ENCODE measurements around the gene AGAP3.

The AGAP3 gene

DNA sequence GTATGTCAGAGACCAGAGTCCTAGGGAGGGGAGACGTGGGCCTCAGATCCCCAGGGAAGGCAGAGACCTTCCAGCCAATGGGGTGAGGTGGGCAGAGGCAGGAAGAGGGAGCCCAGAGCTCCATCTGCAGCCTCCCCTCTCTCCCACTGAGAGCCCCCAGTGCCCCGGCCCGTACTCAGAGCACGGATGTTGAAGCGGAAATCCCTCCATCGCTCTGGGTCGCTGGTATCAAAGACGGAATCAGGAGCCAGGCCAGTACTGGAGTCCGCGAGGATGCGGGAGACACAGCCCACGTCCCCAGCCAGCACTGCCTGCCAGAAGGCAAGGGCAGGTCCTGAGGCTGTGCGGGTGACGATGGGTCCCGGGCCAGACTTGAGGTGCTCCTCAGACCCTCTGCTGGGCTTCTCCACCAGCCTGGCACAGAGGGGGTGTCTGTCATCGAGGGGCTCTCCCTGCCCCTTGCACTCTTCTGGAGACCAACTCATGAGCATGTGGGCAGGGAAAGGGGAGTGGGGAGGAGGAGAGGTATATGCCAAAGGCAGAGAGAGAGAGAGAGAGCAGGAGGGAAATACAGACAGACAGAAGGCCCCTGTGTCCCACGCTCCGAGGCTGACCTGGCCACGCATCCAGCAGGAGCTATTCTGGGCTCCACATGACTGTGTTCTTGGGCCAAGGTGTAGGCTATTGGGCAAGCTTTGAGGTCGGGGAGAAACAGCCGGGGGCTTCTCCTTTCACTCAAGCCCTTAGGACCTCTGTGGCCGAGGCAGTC, 100.5 kb downstream of the AGAP3 start, which contains the start of gene ASB10:
Gene ASB10, minus strand, starts transcription at position 611 of the 769 bp plus-strand sequence. Its CDS starts 120 bp downstream, at position 491.
- Mint-ChIP-seq H3K27ac (no peak within 1 kb of the TSS), H3K4me1 (no peaks in the 10 kb centered on the region), H3K36me3 (no peaks in the 10 kb centered on the region), H3K27me3 (peaks cover 22% of the 10 kb centered on the region), H3K4me3 (no peak within 1 kb of the TSS), H3K9me3 (no peaks in the 10 kb centered on the region)
- DNase-seq: no peak
- CTCF ChIA-PET: no interaction called here

DNA sequence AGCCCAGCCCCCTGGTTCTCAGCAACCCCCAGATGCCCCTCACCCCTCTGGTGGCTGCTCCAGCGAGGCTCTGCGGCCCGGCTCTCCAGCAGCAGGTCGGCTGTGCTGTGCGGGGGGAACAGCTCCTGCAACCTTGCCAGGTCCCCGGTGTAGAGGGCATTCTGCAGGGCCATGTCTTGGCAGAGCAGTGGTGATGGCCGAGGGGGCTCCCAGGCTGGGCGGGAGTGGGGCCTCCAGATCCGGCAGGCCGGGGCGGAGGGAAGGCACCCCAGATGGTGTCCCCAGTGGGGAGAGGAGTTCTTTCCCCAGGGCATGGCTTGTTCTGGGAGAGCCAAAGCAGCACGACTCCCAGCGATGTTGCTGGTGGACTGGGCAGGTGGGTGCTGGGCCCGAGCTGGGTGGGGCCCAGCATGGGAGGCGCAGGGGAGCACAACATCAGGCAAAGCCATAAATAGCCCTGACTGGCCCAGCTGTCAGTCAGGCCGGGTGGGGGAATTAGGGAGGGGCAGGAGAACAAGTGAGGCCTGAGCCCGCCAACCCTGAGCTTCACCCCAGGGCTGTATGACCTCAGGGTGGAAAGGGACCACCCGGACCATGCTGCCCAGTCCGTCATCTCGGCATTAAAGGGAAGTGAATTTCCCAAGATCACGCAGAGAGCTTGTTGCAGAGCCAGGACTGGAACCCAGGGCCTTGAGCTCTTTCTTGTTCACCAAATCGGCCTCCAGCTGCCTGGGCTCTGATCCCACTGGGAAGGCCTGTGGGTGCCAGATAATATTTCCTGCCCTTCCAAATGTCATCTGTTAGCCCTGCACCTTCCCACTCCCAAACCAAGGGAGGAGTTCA, 101.4 kb downstream of the AGAP3 start:
- H3K27me3 Mint-ChIP-seq: peaks cover 18% of the 10 kb centered on the region
- H3K27ac Mint-ChIP-seq: no peak overlapping the region
- DNase-seq: no peak
- H3K9me3 Mint-ChIP-seq: no peaks in the 10 kb centered on the region
- H3K36me3 Mint-ChIP-seq: no peaks in the 10 kb centered on the region
- H3K4me3 Mint-ChIP-seq: no peak overlapping the region
- H3K4me1 Mint-ChIP-seq: no peaks in the 10 kb centered on the region
- CTCF ChIA-PET: no interaction called here

DNA sequence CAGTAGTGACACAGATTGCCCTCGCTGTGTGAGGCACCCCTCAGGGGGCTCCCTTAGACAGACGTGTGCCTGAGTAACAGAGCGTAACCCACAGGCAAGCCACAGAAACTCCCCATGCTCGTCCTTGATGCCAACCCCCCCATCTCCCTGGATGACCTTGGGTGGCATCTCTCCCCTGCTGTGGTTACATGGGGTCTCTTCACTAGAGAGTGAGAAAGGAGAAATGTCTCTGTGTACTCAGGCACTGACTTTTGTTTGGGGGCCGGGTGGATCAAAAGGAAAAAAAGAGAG, 101.9 kb downstream of the AGAP3 start:
- no peak overlapping the region for H3K4me3 Mint-ChIP-seq
- H3K9me3 Mint-ChIP-seq: no peaks in the 10 kb centered on the region
- H3K27ac Mint-ChIP-seq: no peak overlapping the region
- H3K4me1 Mint-ChIP-seq: no peaks in the 10 kb centered on the region
- peaks cover 23% of the 10 kb centered on the region for H3K27me3 Mint-ChIP-seq
- CTCF ChIA-PET: no interaction called here
- no peak for DNase-seq
- no peaks in the 10 kb centered on the region for H3K36me3 Mint-ChIP-seq

DNA sequence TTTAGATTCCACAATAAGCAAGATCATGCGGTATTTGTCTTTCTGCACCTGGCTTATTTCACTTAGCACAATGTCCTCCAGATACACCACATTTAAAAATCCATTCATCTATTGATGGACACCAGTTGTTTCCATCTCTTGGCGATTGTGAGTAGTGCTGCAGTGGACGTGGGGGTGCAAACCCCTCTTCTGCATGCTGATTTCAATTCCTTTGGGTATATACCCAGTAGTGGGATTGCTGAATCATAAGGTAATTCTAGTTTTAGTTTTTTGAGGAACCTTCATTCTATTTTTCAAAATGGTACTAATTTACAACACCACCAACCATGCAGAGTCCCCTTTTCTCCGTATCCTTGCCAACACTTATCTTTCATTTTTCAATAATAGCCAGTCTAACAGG, 102.8 kb downstream of the AGAP3 start:
- DNase-seq: no peak
- Mint-ChIP-seq H3K36me3 (no peaks in the 10 kb centered on the region), H3K9me3 (no peaks in the 10 kb centered on the region), H3K4me3 (no peak overlapping the region), H3K4me1 (peaks cover 3% of the 10 kb centered on the region), H3K27ac (no peak overlapping the region), H3K27me3 (peaks cover 30% of the 10 kb centered on the region)
- CTCF ChIA-PET: no interaction called here

DNA sequence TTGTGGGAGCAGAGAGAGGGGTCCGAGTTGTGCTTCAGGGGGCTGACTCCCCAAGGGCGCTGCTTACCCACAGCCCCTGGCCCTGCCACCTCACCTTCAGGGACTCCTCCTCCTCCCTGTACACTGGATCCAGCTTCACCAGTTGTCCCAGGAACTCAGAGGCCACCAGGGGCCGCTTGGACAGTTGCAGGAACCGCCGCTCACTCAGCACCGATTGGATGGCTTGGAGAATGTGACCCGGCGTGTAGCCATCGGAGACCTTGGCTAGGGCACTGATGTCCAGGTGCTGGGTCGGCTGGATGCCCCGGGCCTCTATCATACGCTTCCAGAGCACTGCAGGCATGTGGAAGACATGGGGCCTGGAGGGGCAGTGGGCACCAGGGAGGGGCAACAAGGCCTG, 105.3 kb downstream of the AGAP3 start:
- CTCF ChIA-PET: no interaction called here
- Mint-ChIP-seq H3K27ac (no peak overlapping the region), H3K9me3 (no peaks in the 10 kb centered on the region), H3K27me3 (peaks cover 35% of the 10 kb centered on the region), H3K4me3 (no peak overlapping the region), H3K36me3 (no peaks in the 10 kb centered on the region), H3K4me1 (peaks cover 7% of the 10 kb centered on the region)
- DNase-seq: no peak

DNA sequence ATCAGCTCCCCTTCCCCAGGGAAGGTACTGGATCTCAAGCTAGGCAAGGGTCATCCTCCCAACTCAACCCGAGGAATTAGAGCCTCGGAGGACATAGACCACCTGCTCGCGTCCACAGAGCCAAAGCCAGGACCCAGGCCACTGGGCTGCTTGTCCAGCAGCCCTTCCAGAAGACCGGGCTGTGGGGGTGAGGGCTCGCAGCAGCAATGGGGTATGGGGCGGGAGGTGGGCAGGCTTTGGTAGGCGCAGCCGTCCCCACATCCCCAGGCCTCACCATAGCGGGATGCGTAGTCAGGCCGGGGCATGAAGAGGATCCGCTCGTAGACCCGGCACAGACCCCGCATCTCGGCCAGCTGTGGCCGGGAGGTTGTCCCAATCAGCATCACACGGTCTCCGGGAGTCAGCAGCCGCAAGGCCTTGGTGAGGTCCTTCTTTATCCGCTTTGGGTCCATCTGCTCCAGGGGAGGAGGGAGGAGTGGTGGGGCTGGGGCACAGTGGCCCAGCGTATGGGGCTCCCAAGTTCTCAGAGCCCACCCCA, 105.8 kb downstream of the AGAP3 start:
- no peaks in the 10 kb centered on the region for H3K9me3 Mint-ChIP-seq
- no peak overlapping the region for H3K27ac Mint-ChIP-seq
- CTCF ChIA-PET: no interaction called here
- peaks cover 35% of the 10 kb centered on the region for H3K27me3 Mint-ChIP-seq
- no peak for DNase-seq
- H3K4me1 Mint-ChIP-seq: peaks cover 7% of the 10 kb centered on the region
- no peaks in the 10 kb centered on the region for H3K36me3 Mint-ChIP-seq
- no peak overlapping the region for H3K4me3 Mint-ChIP-seq

DNA sequence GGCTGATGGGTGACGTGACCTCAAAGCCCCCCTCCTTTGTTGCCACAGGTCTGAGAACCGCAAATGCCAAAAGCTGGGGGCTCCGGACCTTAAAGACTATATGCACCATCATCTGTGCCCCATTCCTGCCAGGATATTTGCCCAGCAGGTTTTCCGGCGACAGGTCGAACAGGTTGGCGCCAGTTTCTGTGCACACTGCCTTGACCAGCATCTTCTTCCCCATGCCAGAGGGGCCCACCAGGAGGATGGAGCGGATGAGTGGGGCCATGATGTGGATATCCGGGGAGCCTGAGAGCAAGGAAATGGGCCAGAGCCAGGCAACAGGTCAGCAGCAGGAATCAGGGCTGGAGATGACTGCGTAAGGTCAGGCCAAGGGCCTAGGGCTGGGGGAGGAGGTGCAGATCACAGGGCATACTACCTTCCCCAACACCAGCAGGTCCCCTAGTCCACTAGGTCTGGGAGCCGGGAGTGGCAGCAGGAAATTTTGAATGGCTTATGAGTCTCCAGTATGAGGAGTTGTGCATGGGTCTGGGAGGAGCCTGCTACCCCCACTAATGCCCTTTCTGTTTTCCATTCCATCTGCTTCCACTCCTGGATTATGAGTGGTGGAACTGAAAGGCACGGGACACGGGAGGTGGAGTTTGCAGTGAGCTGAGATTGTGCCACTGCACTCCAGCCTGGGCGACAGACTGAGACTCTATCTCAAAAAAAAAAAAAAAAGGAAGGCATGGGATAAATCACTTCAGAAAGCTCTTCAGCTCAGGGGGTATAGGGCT, 107.1 kb downstream of the AGAP3 start:
- Mint-ChIP-seq H3K36me3 (no peaks in the 10 kb centered on the region), H3K4me1 (peaks cover 7% of the 10 kb centered on the region), H3K27me3 (peaks cover 31% of the 10 kb centered on the region), H3K4me3 (no peak overlapping the region), H3K27ac (no peak overlapping the region), H3K9me3 (no peaks in the 10 kb centered on the region)
- no peak for DNase-seq
- CTCF ChIA-PET: no interaction called here

All from activated naive CD4-positive, alpha-beta T cell treated with anti-CD3 and anti-CD28 coated beads, Interleukin-2, amount 10 ng/mL, durations not matched to agents 7 days and 5 days (primary cell).